Spleen (tissue), 11 donors: ENCODE measurements around the gene EPS8. TPM values are rescaled to one million over a fixed set of nuclear protein-coding genes. Genes with fewer than 3 reads are reported as not detected.

Source experiments
- DNase-seq: peaks from one replicate; pipeline ENCODE4 v3.0.0-alpha.2; 2020
- H3K27ac ChIP-seq, 8 donors: fragments of 200-600 bp; sonication (generic) in 7 of 8; 1 replicate in 4 of 8; 2 replicates in 4 of 8; pipeline versions ENCODE4 v1.5.0 to v1.8.0; 2016 to 2021; ENCODE audit warnings: inconsistent platforms in 4 of 8, mild to moderate bottlenecking in 4 of 8, moderate library complexity in 1 of 8
- H3K27me3 ChIP-seq, 7 donors: fragments of 200-600 bp; sonication (generic) in 6 of 7; replicated peaks in 1 of 7; 1 replicate in 4 of 7; 2 replicates in 3 of 7; pipeline versions ENCODE4 v1.5.0 to v1.8.0; 2016 to 2021; ENCODE audit warnings: inconsistent platforms in 3 of 7, mild to moderate bottlenecking in 1 of 7
- H3K36me3 ChIP-seq, 6 donors: fragments of 200-600 bp; sonication (generic) in 5 of 6; 1 replicate in 4 of 6; 2 replicates in 2 of 6; pipeline versions ENCODE4 v1.5.0 to v1.8.0; 2016 to 2021; ENCODE audit warnings: inconsistent platforms in 2 of 6
- H3K4me1 ChIP-seq, 6 donors: fragments of 200-600 bp; sonication (generic) in 5 of 6; 1 replicate in 3 of 6; 2 replicates in 3 of 6; pipeline versions ENCODE4 v1.5.0 to v1.8.0; 2016 to 2021; ENCODE audit warnings: inconsistent platforms in 3 of 6
- H3K4me3 ChIP-seq, 8 donors: fragments of 200-600 bp; sonication (generic) in 7 of 8; 1 replicate in 4 of 8; 2 replicates in 4 of 8; pipeline versions ENCODE4 v1.5.0 to v1.8.0; 2016 to 2021; ENCODE audit warnings: inconsistent platforms in 4 of 8, mild to moderate bottlenecking in 4 of 8, moderate library complexity in 2 of 8
- H3K9me3 ChIP-seq, 8 donors: fragments of 200-600 bp; sonication (generic) in 7 of 8; 1 replicate in 4 of 8; 2 replicates in 4 of 8; pipeline versions ENCODE4 v1.5.0 to v1.8.0; 2016 to 2021; ENCODE audit warnings: inconsistent platforms in 4 of 8
- POLR2A ChIP-seq, 3 donors: fragments of 450-650 bp; IDR thresholded peaks; one replicate each; pipeline ENCODE4 v1.5.1; 2017; ENCODE audit warnings: antibody characterized with exemption in 3 of 3, mild to moderate bottlenecking in 1 of 3
- POLR2AphosphoS5 ChIP-seq, 3 donors: sonication (generic); formaldehyde crosslinking; IDR thresholded peaks; one replicate each; pipeline ENCODE4 v1.5.1; 2017; ENCODE audit warnings: antibody characterized with exemption in 3 of 3
- WGBS, 5 donors: extraction: QIAGEN DNeasy Blood & Tissue Kit in 3 of 5; methylation state at CpG; one replicate each; pipeline versions ENCODE4 v1.1.5 to v1.1.7; 2013 to 2018; 5-methylcytosine and 5-hydroxymethylcytosine counted together
- intact Hi-C: fragments of 100-400 bp; cut with DNase I; formaldehyde crosslinking; loops from one replicate; pipeline ENCODE4 v1.15.0; 2023; ENCODE audit warnings: low total_unique reads
- polyA plus RNA-seq, 3 donors: library from polyadenylated mRNA; stranded (reverse); fragments of 200-250 nt; gene quantifications; one replicate each; pipeline ENCODE4 v1.2.1, GENCODE V29; 2013
- total RNA-seq, 7 donors: library from RNA; depleted of rRNA in 3 of 7; stranded (reverse); fragments of >200 nt in 3 of 7; fragmentation: NEBNext Ultra II Directional in 4 of 7; extraction: Animal tissue kit (Norgen Biotek cat#: 25700) in 4 of 7; gene quantifications; one replicate each; pipeline versions ENCODE4 v1.1.0 to v1.2.1, GENCODE V29; 2016 to 2021
- TF ChIP-seq, protein P1 (sequence below), 11 experiments: fragments of 200-600 bp in 7 of 11; fragments of 450-650 bp in 4 of 11; sonication (generic) in 4 of 11; IDR thresholded peaks in 8 of 11; conservative IDR thresholded peaks in 3 of 11; 1 replicate in 7 of 11; 2 replicates in 4 of 11; pipeline versions ENCODE4 v1.4.0 to v1.8.0; 2016 to 2021; ENCODE audit warnings: antibody characterized with exemption in 11 of 11, inconsistent platforms in 4 of 11, mild to moderate bottlenecking in 1 of 11
- donor health status: healthy with polysubstance abuse.
- donor health status: DM: no; HTN: no; CAD: no; lungs with moderate emphysema.
- donor health status: DM: no; HTN: no; CAD: no.
- donor health status: Bipolar disorder and iron deficiency.
- donor health status: healthy.
- donor health status: DM: no; HTN: no; CAD: no.
- donor health status: DM: yes; HTN: yes; CAD: no.

Gene EPS8
- total and polyA plus RNA-seq, 10 donors: 4.6 to 90.5 (median 30.9) TPM

DNA sequence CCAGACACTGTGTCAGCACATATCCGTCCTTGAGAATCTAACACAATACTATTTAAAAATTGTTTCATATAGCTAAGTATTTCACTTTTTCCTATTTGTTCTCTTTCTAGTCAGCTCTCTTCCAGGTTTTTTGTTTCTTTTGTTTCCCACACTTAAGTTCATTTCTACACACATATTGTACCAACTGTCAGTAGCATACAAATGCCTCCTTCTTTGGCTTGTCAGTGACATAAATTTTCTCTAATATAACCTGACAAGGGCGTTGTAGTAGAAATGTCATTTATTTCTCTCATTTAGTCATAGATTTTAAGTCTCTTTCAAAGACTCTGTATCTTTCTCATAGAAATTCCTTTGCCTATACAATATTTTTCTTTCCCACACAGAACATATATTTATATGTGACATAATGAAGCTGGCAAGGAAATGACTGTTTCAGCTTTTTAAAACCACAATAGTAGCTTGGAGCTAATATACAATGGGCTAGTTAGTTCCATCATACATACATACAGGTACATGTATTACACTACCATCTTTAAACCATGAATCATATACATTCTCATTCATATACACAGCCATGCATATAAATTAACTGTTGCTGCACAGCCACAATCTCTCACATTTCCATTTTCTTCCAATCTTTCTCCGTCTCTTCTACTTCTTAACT lies 42.3 kb upstream of the EPS8 start:
- 75 to 90% (median 87%) methylated on average over 3 of the region's 3 CpGs for WGBS, 5 donors
- H3K27ac ChIP-seq: no peak overlapping the region

DNA sequence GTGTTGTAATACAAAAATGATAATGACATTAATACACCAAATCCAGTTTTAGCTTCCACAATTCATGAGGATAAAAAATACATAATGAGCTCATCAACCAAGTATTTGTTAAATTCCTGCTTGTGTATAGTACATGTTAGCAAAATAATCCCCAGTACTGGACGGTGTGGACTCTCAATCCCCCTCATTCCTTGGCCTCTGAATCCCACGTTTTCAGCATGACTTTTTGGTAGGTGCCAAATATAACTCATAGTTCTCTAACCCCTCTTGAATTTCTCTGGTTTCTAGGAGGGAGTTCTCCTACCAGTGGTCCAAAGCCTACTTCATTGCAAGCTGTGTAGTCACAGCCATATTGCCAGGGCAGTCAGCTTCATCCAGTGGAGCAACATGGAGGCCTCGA lies 41.4 kb upstream of the EPS8 start:
- Histone ChIP-seq H3K27ac (no peak overlapping the region), H3K36me3 (no peaks in the 10 kb centered on the region), H3K9me3 (no peaks in the 10 kb centered on the region), H3K4me3 (no peak overlapping the region), H3K4me1 (no peaks in the 10 kb centered on the region), H3K27me3 (peaks cover 0 to 1% (median 0%) of the 10 kb centered on the region in 7 donors)
- 67 to 79% (median 75%) methylated on average over 3 of the region's 3 CpGs for WGBS, 5 donors
- no peak for DNase-seq
- intact Hi-C loops: no loop called here
- TF ChIP-seq, protein P1, sequence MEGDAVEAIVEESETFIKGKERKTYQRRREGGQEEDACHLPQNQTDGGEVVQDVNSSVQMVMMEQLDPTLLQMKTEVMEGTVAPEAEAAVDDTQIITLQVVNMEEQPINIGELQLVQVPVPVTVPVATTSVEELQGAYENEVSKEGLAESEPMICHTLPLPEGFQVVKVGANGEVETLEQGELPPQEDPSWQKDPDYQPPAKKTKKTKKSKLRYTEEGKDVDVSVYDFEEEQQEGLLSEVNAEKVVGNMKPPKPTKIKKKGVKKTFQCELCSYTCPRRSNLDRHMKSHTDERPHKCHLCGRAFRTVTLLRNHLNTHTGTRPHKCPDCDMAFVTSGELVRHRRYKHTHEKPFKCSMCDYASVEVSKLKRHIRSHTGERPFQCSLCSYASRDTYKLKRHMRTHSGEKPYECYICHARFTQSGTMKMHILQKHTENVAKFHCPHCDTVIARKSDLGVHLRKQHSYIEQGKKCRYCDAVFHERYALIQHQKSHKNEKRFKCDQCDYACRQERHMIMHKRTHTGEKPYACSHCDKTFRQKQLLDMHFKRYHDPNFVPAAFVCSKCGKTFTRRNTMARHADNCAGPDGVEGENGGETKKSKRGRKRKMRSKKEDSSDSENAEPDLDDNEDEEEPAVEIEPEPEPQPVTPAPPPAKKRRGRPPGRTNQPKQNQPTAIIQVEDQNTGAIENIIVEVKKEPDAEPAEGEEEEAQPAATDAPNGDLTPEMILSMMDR (IDR thresholded peaks at IDR 0.05 in 8 of 11, conservative IDR thresholded peaks at IDR 0.05 in 3 of 11): no peak
- TF ChIP-seq POLR2A (IDR thresholded peaks at IDR 0.05) (no peak), POLR2AphosphoS5 (IDR thresholded peaks at IDR 0.05) (no peak)

More for the DNA sequence above, 42.3 kb upstream of the EPS8 start:
- TF ChIP-seq POLR2AphosphoS5 (IDR thresholded peaks at IDR 0.05): no peak
- no peak for TF ChIP-seq POLR2A (IDR thresholded peaks at IDR 0.05)
- TF ChIP-seq, protein P1 (IDR thresholded peaks at IDR 0.05 in 8 of 11, conservative IDR thresholded peaks at IDR 0.05 in 3 of 11): no peak
- Histone ChIP-seq H3K9me3 (no peaks in the 10 kb centered on the region), H3K36me3 (no peaks in the 10 kb centered on the region), H3K4me1 (no peaks in the 10 kb centered on the region), H3K27me3 (no peaks in the 10 kb centered on the region), H3K4me3 (no peak overlapping the region)
- intact Hi-C loops: no loop called here
- DNase-seq: no peak

DNA sequence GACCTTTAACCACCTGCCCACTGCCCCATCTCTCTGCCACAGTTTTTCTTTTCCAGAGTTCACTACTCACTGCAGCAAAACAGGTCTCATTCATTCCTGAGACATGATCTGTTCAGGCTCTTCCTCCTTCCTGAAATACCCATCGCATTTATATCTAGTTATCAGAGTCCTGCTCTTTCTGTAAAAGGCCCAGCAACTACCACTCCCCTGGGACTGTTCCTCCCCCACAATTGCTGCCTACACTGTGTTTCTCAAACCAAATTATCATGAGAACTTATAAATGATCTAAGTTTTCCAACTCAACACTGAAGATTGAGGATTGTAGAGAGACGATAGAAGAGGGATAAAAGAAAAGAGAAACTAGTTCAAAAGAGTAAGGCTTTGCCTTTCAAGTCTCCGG lies 40.8 kb upstream of the EPS8 start:
- Histone ChIP-seq H3K4me3 (no peak overlapping the region), H3K9me3 (no peaks in the 10 kb centered on the region), H3K27me3 (peaks cover 0 to 6% (median 0%) of the 10 kb centered on the region in 7 donors), H3K36me3 (no peaks in the 10 kb centered on the region), H3K27ac (no peak overlapping the region), H3K4me1 (no peaks in the 10 kb centered on the region)
- no peak for TF ChIP-seq POLR2A (IDR thresholded peaks at IDR 0.05)
- no peak for DNase-seq
- intact Hi-C loops: no loop called here
- WGBS, 5 donors: 78 to 88% (median 85%) methylated on average over 3 of the region's 3 CpGs

DNA sequence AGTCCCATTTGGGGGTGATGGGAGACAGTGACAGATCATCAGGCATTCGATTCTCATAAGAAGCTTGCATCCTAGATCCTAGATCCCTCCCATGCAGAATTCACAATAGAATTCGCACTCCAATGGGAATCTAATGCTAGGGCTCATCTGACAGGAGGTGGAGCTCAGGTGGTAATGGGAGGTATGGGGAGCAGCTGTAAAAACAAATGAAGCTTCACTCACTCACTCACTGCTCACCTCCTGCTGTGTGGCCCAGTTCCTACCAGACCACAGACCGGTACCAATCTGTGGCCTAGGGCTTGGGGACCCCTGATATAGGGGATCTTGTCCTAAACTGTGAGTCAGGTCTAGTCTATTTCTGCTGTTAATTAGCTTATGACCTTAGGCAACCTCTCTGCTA lies 40.1 kb upstream of the EPS8 start:
- TF ChIP-seq POLR2A (IDR thresholded peaks at IDR 0.05): no peak
- TF ChIP-seq, protein P1 (IDR thresholded peaks at IDR 0.05 in 8 of 11, conservative IDR thresholded peaks at IDR 0.05 in 3 of 11): no peak
- intact Hi-C loops: no loop called here
- WGBS, 5 donors: 82 to 93% (median 89%) methylated on average over 3 of the region's 3 CpGs
- H3K27ac ChIP-seq: no peak overlapping the region
- no peak overlapping the region for H3K4me3 ChIP-seq
- no peaks in the 10 kb centered on the region for H3K9me3 ChIP-seq
- peaks cover 0 to 6% (median 0%) of the 10 kb centered on the region in 7 donors for H3K27me3 ChIP-seq
- no peaks in the 10 kb centered on the region for H3K4me1 ChIP-seq
- no peaks in the 10 kb centered on the region for H3K36me3 ChIP-seq
- DNase-seq: no peak
